MM.1S (cell line): ENCODE data around the gene SYN1.

Source experiments
- DNase-seq: peaks from one replicate; pipeline ENCODE4 v3.0.0-alpha.2; 2015
- H2AFZ ChIP-seq: fragments of 300-600 bp; sonication (generic); 2 replicates; pipeline ENCODE4 v1.6.0; 2016; ENCODE audit warnings: antibody characterized with exemption, low read length
- H3F3A ChIP-seq: fragments of 300-600 bp; sonication (generic); 2 replicates; pipeline ENCODE4 v1.6.1; 2016; ENCODE audit warnings: mild to moderate bottlenecking, antibody characterized with exemption, low read length, moderate library complexity, mixed read lengths; ENCODE audit not compliant: insufficient read depth
- H3K27ac ChIP-seq: fragments of 300-600 bp; sonication (generic); 2 replicates; pipeline ENCODE4 v1.5.1; 2016; ENCODE audit warnings: mild to moderate bottlenecking, low read length
- H3K27me3 ChIP-seq: fragments of 300-600 bp; sonication (generic); replicated peaks from 2 replicates; pipeline ENCODE4 v1.6.0; 2016; ENCODE audit warnings: low read length; ENCODE audit not compliant: insufficient read depth
- H3K36me3 ChIP-seq: fragments of 300-600 bp; sonication (generic); replicated peaks from 2 replicates; pipeline ENCODE4 v1.6.1; 2016; ENCODE audit warnings: mild to moderate bottlenecking, low read length, mixed read lengths; ENCODE audit not compliant: insufficient read depth
- H3K4me1 ChIP-seq: fragments of 300-600 bp; sonication (generic); 2 replicates; pipeline ENCODE4 v1.6.1; 2016; ENCODE audit warnings: low read length, mixed read lengths
- H3K4me2 ChIP-seq: fragments of 300-600 bp; sonication (generic); 2 replicates; pipeline ENCODE4 v1.6.0; 2016; ENCODE audit warnings: low read depth, low read length
- H3K4me3 ChIP-seq: fragments of 300-600 bp; sonication (generic); 2 replicates; pipeline ENCODE4 v1.5.1; 2016; ENCODE audit warnings: low read length, mixed read lengths
- H3K79me2 ChIP-seq: fragments of 300-600 bp; sonication (generic); 2 replicates; pipeline ENCODE4 v1.6.1; 2016; ENCODE audit warnings: mixed run types, low read length, mixed read lengths
- H3K9ac ChIP-seq: fragments of 300-600 bp; sonication (generic); 2 replicates; pipeline ENCODE4 v1.6.1; 2016; ENCODE audit warnings: low read length, mixed read lengths
- H3K9me2 ChIP-seq: fragments of 300-600 bp; sonication (generic); replicated peaks from 2 replicates; pipeline ENCODE4 v1.6.1; 2016; ENCODE audit warnings: mild to moderate bottlenecking, low read length, mixed read lengths; ENCODE audit not compliant: insufficient read depth
- H3K9me3 ChIP-seq: fragments of 300-600 bp; sonication (generic); replicated peaks from 2 replicates; pipeline ENCODE4 v1.6.1; 2016; ENCODE audit warnings: mild to moderate bottlenecking, low read length, mixed read lengths; ENCODE audit not compliant: insufficient read depth
- H4K20me1 ChIP-seq: fragments of 300-600 bp; sonication (generic); 2 replicates; pipeline ENCODE4 v1.6.1; 2016; ENCODE audit warnings: mild to moderate bottlenecking, low read length, moderate library complexity, mixed read lengths; ENCODE audit not compliant: insufficient read depth
- EZH2 ChIP-seq: fragments of 300-600 bp; sonication (generic); optimal IDR thresholded peaks from 2 replicates; pipeline ENCODE3; 2017; ENCODE audit warnings: low read depth, mild to moderate bottlenecking, antibody characterized with exemption, low read length, mixed read lengths
- EZH2phosphoT487 ChIP-seq: fragments of 300-600 bp; sonication (generic); IDR thresholded peaks from 2 replicates; pipeline ENCODE4 v1.6.1; 2018; ENCODE audit warnings: antibody characterized with exemption, low read length
- TF ChIP-seq, protein P1 (sequence below): fragments of 300-600 bp; sonication (generic); IDR thresholded peaks from 2 replicates; pipeline ENCODE4 v1.5.1; 2016; ENCODE audit warnings: antibody characterized with exemption, low read length, mixed read lengths

The SYN1 gene

DNA sequence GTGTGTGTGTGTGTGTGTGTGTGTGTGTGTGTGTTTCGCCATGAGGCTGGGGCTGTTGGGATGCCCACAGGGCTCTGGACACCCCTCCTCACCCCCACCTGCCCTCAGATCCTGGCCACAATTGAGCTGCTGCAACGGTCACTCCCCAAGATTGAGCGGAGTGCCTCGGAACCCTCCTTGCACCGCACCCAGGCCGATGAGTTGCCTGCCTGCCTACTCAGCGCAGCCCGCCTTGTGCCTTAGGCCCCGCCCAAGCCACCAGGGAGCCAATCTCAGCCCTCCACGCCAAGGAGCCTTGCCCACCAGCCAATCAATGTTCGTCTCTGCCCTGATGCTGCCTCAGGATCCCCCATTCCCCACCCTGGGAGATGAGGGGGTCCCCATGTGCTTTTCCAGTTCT is 48.4 kb downstream of the SYN1 start:
- Histone ChIP-seq H3K27ac (no peak overlapping the region), H3K27me3 (no peaks in the 10 kb centered on the region), H3F3A (no peaks in the 10 kb centered on the region), H2AFZ (no peak overlapping the region), H4K20me1 (no peaks in the 10 kb centered on the region), H3K4me3 (no peak overlapping the region), H3K79me2 (no peaks in the 10 kb centered on the region), H3K36me3 (no peaks in the 10 kb centered on the region), H3K4me2 (no peak overlapping the region), H3K9me3 (no peaks in the 10 kb centered on the region), H3K9me2 (no peaks in the 10 kb centered on the region), H3K4me1 (no peaks in the 10 kb centered on the region), H3K9ac (no peak overlapping the region)
- no peak for TF ChIP-seq EZH2phosphoT487
- TF ChIP-seq EZH2 = no peak
- TF ChIP-seq, protein P1, sequence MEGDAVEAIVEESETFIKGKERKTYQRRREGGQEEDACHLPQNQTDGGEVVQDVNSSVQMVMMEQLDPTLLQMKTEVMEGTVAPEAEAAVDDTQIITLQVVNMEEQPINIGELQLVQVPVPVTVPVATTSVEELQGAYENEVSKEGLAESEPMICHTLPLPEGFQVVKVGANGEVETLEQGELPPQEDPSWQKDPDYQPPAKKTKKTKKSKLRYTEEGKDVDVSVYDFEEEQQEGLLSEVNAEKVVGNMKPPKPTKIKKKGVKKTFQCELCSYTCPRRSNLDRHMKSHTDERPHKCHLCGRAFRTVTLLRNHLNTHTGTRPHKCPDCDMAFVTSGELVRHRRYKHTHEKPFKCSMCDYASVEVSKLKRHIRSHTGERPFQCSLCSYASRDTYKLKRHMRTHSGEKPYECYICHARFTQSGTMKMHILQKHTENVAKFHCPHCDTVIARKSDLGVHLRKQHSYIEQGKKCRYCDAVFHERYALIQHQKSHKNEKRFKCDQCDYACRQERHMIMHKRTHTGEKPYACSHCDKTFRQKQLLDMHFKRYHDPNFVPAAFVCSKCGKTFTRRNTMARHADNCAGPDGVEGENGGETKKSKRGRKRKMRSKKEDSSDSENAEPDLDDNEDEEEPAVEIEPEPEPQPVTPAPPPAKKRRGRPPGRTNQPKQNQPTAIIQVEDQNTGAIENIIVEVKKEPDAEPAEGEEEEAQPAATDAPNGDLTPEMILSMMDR = no peak
- DNase-seq = no peak

DNA sequence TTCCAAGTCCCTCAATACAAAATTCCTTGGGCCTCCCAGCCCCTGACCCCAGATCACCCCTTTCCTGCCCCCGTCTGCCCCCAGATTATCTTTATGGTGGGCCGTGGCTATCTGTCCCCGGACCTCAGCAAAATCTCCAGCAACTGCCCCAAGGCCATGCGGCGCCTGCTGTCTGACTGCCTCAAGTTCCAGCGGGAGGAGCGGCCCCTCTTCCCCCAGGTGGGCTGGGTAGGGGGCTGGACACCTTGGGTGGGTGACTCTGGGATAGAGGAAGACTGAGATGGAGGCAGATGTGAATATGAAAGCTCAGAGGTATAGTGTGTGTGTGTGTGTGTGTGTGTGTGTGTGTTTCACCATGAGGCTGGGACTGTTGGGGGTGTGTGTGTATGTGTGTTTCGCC is 48.9 kb downstream of the SYN1 start:
- no peaks in the 10 kb centered on the region for H3K9me3 ChIP-seq

DNA sequence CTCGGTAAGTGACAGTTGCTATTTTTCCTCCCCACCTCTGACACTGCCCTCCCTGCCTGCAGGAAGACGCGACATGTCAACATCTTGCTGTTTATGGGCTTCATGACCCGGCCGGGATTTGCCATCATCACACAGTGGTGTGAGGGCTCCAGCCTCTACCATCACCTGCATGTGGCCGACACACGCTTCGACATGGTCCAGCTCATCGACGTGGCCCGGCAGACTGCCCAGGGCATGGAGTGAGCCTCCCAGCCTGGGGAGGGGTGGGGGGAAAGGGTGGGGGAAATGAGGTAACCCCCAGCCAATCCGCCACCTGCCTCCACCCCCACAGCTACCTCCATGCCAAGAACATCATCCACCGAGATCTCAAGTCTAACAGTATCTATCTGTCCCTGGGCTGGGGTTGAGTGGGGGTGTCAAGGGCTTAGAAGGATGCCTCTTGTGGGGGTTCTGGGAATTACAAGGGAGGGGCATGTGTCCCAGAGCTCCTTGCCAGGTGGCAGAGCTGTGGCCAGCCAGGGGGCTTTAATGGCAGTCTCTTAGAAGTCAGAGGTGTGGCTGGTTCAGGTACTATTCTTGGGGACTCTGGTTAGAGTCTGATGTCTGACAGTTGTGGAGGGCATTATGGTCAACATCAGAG is 50.9 kb downstream of the SYN1 start:
- no peaks in the 10 kb centered on the region for H3K9me3 ChIP-seq
- no peaks in the 10 kb centered on the region for H3K27me3 ChIP-seq
- H3K9ac ChIP-seq = no peak overlapping the region
- no peak overlapping the region for H3K4me2 ChIP-seq
- no peak overlapping the region for H3K27ac ChIP-seq
- DNase-seq = no peak
- TF ChIP-seq EZH2phosphoT487 = no peak
- TF ChIP-seq, protein P1 = peak; percentile 35
- H3K4me1 ChIP-seq = no peaks in the 10 kb centered on the region
- no peaks in the 10 kb centered on the region for H3K9me2 ChIP-seq
- H2AFZ ChIP-seq = no peak overlapping the region
- H3F3A ChIP-seq = no peaks in the 10 kb centered on the region
- H3K36me3 ChIP-seq = no peaks in the 10 kb centered on the region
- no peaks in the 10 kb centered on the region for H4K20me1 ChIP-seq
- H3K4me3 ChIP-seq = no peak overlapping the region
- H3K79me2 ChIP-seq = peaks cover 4% of the 10 kb centered on the region

More for the DNA sequence above, 48.9 kb downstream of the SYN1 start:
- no peaks in the 10 kb centered on the region for H3K36me3 ChIP-seq
- no peaks in the 10 kb centered on the region for H3K4me1 ChIP-seq
- H3F3A ChIP-seq = no peaks in the 10 kb centered on the region
- H3K4me3 ChIP-seq = no peak overlapping the region
- no peaks in the 10 kb centered on the region for H3K79me2 ChIP-seq
- no peak overlapping the region for H3K4me2 ChIP-seq
- no peak overlapping the region for H2AFZ ChIP-seq
- no peak overlapping the region for H3K27ac ChIP-seq
- no peak overlapping the region for H3K9ac ChIP-seq
- H4K20me1 ChIP-seq = no peaks in the 10 kb centered on the region
- no peak for DNase-seq
- TF ChIP-seq, protein P1 = no peak
- TF ChIP-seq EZH2 (no peak), EZH2phosphoT487 (no peak)
- H3K27me3 ChIP-seq = no peaks in the 10 kb centered on the region
- H3K9me2 ChIP-seq = no peaks in the 10 kb centered on the region
